GM12801 (cell line): ENCODE measurements around the gene YY1AP1.
"Not testable (repeated sequence)": the region's sequence is repeated elsewhere in the genome, so short reads cannot be mapped to it uniquely, and the experiment has no call there.

Experiments used
- TF ChIP-seq, protein P1 (sequence below): IDR thresholded peaks from one replicate; pipeline ENCODE4 v1.5.1; 2011; ENCODE audit warnings: control low read depth; ENCODE audit not compliant: insufficient read length; ENCODE audit errors: extremely low read depth

Gene YY1AP1

DNA sequence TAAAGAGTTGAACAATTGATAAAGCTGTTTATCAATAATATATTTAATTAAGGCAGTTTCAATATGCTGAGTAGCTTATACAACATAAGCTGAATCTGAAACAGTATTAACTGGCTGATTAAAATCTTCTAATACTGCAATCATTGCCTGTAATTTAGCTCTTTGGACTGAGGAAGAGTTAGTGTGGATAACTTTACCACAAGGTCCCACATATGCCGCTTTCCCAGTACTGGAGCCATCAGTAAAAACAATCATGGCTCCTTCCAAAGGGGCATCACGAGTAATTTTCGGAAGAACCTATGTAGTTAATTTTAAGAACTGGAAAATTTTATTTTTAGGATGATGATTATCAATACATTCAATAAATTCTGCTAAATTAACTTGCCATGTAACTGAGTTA lies 7.0 kb upstream of the YY1AP1 start:
- TF ChIP-seq, protein P1, sequence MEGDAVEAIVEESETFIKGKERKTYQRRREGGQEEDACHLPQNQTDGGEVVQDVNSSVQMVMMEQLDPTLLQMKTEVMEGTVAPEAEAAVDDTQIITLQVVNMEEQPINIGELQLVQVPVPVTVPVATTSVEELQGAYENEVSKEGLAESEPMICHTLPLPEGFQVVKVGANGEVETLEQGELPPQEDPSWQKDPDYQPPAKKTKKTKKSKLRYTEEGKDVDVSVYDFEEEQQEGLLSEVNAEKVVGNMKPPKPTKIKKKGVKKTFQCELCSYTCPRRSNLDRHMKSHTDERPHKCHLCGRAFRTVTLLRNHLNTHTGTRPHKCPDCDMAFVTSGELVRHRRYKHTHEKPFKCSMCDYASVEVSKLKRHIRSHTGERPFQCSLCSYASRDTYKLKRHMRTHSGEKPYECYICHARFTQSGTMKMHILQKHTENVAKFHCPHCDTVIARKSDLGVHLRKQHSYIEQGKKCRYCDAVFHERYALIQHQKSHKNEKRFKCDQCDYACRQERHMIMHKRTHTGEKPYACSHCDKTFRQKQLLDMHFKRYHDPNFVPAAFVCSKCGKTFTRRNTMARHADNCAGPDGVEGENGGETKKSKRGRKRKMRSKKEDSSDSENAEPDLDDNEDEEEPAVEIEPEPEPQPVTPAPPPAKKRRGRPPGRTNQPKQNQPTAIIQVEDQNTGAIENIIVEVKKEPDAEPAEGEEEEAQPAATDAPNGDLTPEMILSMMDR, result no peak

DNA sequence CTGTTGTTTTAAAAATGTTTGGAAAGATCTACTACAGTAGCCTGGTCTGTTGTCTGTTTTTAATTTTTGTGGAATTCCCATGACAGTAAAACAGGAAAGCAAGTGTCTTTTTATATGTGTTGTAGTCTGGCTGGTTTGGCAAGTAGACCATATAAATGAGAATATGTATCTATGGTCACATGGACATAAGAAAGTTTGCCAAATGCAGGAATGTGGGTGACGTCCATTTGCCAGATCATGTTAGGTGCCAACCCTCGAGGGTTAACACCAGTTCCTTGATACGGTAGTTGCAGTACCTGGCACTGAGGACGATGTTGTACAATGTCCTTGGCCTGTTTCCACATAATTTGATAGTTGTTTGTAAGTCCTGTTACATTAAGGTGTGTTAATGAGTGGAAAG lies 6.5 kb upstream of the YY1AP1 start:
- TF ChIP-seq, protein P1, result no peak

DNA sequence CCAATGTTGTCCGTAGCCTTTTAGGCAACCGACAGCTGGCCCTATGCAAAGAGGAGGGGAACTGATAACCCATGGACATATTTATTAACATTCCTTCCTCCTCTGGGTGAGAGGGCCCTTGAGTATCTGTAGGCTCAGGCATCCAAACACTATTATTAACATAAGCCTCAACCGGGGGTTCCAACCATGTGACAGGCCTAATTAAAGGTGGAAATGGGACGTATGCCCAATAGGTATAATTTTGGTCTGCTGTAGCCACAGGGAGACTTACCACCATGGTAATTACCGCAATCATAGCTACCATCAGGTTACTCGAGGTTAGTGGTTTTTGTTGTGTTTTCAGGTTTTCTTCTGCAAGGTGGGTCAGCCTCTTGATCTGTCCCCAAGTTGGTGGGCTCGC lies 5.6 kb upstream of the YY1AP1 start:
- TF ChIP-seq, protein P1, result no peak

DNA sequence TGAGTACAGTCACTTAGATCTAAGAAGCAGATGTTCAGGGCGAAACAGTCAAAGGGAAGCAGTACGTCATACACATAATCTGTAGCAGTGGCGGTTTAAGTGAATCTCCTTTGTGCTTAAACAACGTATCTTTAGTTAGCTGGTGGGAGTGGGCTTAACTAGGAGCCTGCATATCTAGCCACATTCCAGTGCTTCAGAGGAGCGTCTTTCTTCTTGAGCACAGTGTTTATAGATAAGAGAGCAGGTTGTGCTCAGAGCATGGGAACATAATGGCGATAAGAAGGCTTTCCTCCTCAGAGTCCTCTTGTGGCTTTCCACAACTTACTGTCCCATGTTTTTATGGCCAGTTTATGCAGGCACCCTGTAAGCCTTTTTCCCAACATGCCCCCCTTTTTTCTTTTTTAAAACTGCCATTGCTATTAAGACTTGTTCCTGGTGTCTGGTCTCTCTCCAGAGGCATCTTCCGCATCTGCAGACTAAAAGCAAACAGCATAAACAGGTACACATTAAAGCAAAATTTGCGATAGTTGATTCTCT lies 3.5 kb upstream of the YY1AP1 start:
- TF ChIP-seq, protein P1, result no peak

DNA sequence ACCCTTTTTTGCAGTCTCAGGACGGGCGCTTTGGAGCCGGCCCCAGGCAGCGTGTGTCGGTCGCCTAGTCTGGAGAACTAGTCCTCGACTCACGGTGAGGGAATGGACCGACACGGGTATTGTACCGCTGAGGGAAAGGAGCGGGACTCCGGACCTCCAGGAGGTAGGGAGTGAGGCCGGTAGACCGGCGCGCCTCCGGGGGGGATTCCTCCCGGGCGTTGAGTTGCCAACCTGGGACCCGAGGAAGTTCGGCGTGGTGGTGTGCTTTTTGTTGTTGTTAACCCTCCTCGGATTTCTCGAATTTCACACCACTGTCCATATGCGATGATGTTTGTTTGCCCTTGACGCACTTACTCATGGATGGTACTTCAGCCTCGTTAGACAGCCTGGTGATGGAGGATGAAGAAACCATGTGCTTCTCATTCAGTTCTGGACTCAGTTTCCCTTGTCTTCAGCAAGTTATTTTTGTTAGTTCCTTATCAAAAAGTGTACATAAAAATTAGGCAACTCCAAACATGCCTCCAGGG lies 570 bp upstream of the YY1AP1 start, which contains the start of gene DAP3:
DAP3 (plus strand) TSS at position 11 of the 527 bp plus-strand sequence. CDS start 20,689 bp downstream, outside the sequence.
- TF ChIP-seq, protein P1, result not testable (repeated sequence)

DNA sequence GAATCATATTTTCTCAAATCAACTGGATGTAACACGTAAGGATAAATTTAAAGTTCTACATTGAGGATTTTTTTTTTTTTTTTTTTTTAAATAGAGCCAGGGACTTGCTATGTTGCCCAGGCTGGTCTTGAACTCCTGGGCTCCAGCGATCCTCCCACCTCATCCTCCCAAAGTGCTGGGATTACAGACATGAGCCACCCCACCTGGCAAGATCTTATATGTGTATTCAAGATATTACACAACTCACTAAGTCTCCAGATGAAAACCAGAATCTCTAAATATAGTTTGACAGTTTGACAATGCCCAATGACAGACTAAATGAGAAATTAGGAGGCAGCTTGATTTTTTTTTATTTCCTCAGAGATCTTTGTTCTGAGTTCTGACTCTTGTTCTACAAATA lies 6.8 kb downstream of the YY1AP1 start:
- TF ChIP-seq, protein P1, result no peak

DNA sequence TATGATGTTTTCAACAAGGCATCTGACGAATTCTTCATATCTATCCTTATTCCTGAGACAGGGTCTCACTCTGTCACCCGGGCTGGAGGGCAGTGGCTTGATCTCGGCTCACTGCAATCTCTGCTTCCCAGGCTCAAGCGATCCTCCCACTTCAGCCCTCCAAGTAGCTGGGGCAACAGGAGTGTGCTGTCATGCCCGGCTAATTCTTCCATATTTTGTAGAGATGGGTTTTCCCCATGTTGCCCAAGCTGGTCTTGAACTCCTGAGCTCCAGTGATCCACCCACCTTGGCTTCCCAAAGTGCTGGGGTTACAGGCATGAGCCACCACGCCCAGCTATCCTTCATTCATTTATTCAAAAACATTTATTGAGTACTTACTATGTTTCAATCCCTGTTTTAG lies 8.0 kb downstream of the YY1AP1 start:
- TF ChIP-seq, protein P1, result no peak
